Fibroblast of lung (primary cell): ENCODE data around the gene ELMO1. TPM values are rescaled to one million over a fixed set of nuclear protein-coding genes. Genes with fewer than 3 reads are reported as not detected.

Experiments
- DNase-seq, 2 donors: peaks; one replicate each; pipeline versions ENCODE4 v3.0.0 to v3.0.0-alpha.2; 2010; ENCODE audit warnings: low read depth in 2 of 2
- H2AFZ ChIP-seq: 2 replicates; pipeline ENCODE4 v1.5.1; 2012; ENCODE audit warnings: low read length, control low read depth, inconsistent platforms
- H3K27ac ChIP-seq: 2 replicates; pipeline ENCODE4 v1.5.1; 2011; ENCODE audit warnings: low read length, control low read depth; ENCODE audit not compliant: insufficient read depth
- H3K27me3 ChIP-seq: 2 replicates; pipeline ENCODE4 v1.5.1; 2011; ENCODE audit warnings: mild to moderate bottlenecking, low read length; ENCODE audit not compliant: control insufficient read depth, insufficient read depth
- H3K36me3 ChIP-seq: 2 replicates; pipeline ENCODE4 v1.5.1; 2011; ENCODE audit warnings: low read length; ENCODE audit not compliant: control insufficient read depth, insufficient read depth
- H3K4me1 ChIP-seq: 2 replicates; pipeline ENCODE4 v1.5.1; 2011; ENCODE audit warnings: low read length; ENCODE audit not compliant: control insufficient read depth, insufficient read depth; ENCODE audit errors: extremely low read depth
- H3K4me2 ChIP-seq: 2 replicates; pipeline ENCODE4 v1.5.1; 2011; ENCODE audit warnings: low read length, control low read depth; ENCODE audit not compliant: insufficient read depth; ENCODE audit errors: extremely low read depth
- H3K4me3 ChIP-seq, 4 experiments: fragments of 200-600 bp in 1 of 4; sonication (generic) in 1 of 4; replicated peaks in 1 of 4; 2 replicates each; pipeline ENCODE4 v1.5.1; 2011 to 2016; ENCODE audit warnings: low read length in 4 of 4, low read depth in 3 of 4, mild to moderate bottlenecking in 3 of 4, control low read depth in 2 of 4, inconsistent platforms in 1 of 4, mixed read lengths in 1 of 4; ENCODE audit not compliant: insufficient read depth in 1 of 4; ENCODE audit errors: control extremely low read depth in 1 of 4
- H3K79me2 ChIP-seq: 2 replicates; pipeline ENCODE4 v1.5.1; 2012; ENCODE audit warnings: mild to moderate bottlenecking, low read length, inconsistent platforms; ENCODE audit not compliant: control insufficient read depth, insufficient read depth
- H3K9ac ChIP-seq: 2 replicates; pipeline ENCODE4 v1.5.1; 2011; ENCODE audit warnings: mild to moderate bottlenecking, low read length, control low read depth; ENCODE audit not compliant: insufficient read depth
- H3K9me3 ChIP-seq: 2 replicates; pipeline ENCODE4 v1.5.1; 2012; ENCODE audit warnings: low read depth, low read length; ENCODE audit not compliant: control insufficient read depth, insufficient read depth
- H4K20me1 ChIP-seq: 2 replicates; pipeline ENCODE4 v1.5.1; 2011; ENCODE audit warnings: low read length; ENCODE audit not compliant: control insufficient read depth, insufficient read depth; ENCODE audit errors: extremely low read depth
- CTCF ChIP-seq, 2 donors: IDR thresholded peaks in 1 of 2; conservative IDR thresholded peaks in 1 of 2; 1 replicate in 1 of 2; 2 replicates in 1 of 2; pipeline ENCODE4 v1.5.1; 2011 to 2012; ENCODE audit warnings: low read length in 2 of 2, control low read depth in 1 of 2, inconsistent platforms in 1 of 2, low read depth in 1 of 2, mild to moderate bottlenecking in 1 of 2
- EZH2 ChIP-seq: IDR thresholded peaks from 2 replicates; pipeline ENCODE4 v1.5.1; 2012; ENCODE audit warnings: low read length, control low read depth, mild to moderate bottlenecking; ENCODE audit errors: missing control alignments
- polyA plus RNA-seq, 2 donors: library from polyadenylated mRNA; depleted of rRNA in 1 of 2; stranded (reverse) in 1 of 2; unstranded in 1 of 2; fragments of >200 nt; gene quantifications; 2 replicates each; pipeline ENCODE4 v1.2.1, GENCODE V29; 2011 to 2012; ENCODE audit warnings: missing spikeins in 1 of 2
- total RNA-seq: library from RNA; depleted of rRNA; stranded (reverse); fragments of >200 nt; gene quantifications from 2 replicates; pipeline ENCODE4 v1.2.1, GENCODE V29; 2014

The ELMO1 gene
- total and polyA plus RNA-seq, 2 donors (not counting 1 experiment from before 2014, with no cell fraction given), result 0.50 TPM; not detected in 1

- H3K9me3 ChIP-seq, result no peaks in the 10 kb centered on the region
- no peak overlapping the region for H2AFZ ChIP-seq
- H3K4me1 ChIP-seq, result no peaks in the 10 kb centered on the region
- no peaks in the 10 kb centered on the region for H3K79me2 ChIP-seq
- TF ChIP-seq CTCF (conservative IDR thresholded peaks at IDR 0.05 in 1 of 2, IDR thresholded peaks at IDR 0.05 in 1 of 2; ENCODE audit: low read depth in 1 of 2, low read length in 2 of 2) (no peak), EZH2 (no peak)
- H4K20me1 ChIP-seq, result no peaks in the 10 kb centered on the region
- H3K27me3 ChIP-seq, result no peaks in the 10 kb centered on the region
- H3K36me3 ChIP-seq, result no peaks in the 10 kb centered on the region
- no peak overlapping the region for H3K27ac ChIP-seq
- H3K9ac ChIP-seq, result no peak overlapping the region
- no peak overlapping the region for H3K4me3 ChIP-seq
- DNase-seq, result no peak
- H3K4me2 ChIP-seq, result no peak overlapping the region
Measured at GRCh38 chr7:36823353-36823752, 625.3 kb downstream of the ELMO1 start.

GRCh38 chr7:36821617-36822016, 627.0 kb downstream of the ELMO1 start:
- H3K27me3 ChIP-seq, result no peaks in the 10 kb centered on the region
- H4K20me1 ChIP-seq, result no peaks in the 10 kb centered on the region
- no peak overlapping the region for H2AFZ ChIP-seq
- TF ChIP-seq EZH2, result no peak
- no peak for TF ChIP-seq CTCF (conservative IDR thresholded peaks at IDR 0.05 in 1 of 2, IDR thresholded peaks at IDR 0.05 in 1 of 2; ENCODE audit: low read depth in 1 of 2, low read length in 2 of 2)
- no peaks in the 10 kb centered on the region for H3K79me2 ChIP-seq
- no peak overlapping the region for H3K4me2 ChIP-seq
- no peak for DNase-seq
- no peak overlapping the region for H3K4me3 ChIP-seq
- H3K9ac ChIP-seq, result no peak overlapping the region
- H3K27ac ChIP-seq, result no peak overlapping the region
- H3K4me1 ChIP-seq, result no peaks in the 10 kb centered on the region
- no peaks in the 10 kb centered on the region for H3K36me3 ChIP-seq
- H3K9me3 ChIP-seq, result no peaks in the 10 kb centered on the region

- Histone ChIP-seq H3K4me1 (no peaks in the 10 kb centered on the region), H2AFZ (no peak overlapping the region), H3K27ac (no peak overlapping the region), H3K4me3 (no peak overlapping the region), H3K27me3 (no peaks in the 10 kb centered on the region), H3K9me3 (no peaks in the 10 kb centered on the region), H4K20me1 (no peaks in the 10 kb centered on the region), H3K36me3 (no peaks in the 10 kb centered on the region), H3K9ac (no peak overlapping the region), H3K4me2 (no peak overlapping the region), H3K79me2 (no peaks in the 10 kb centered on the region)
- DNase-seq, result peak; percentile 59 to 71
- no peak for TF ChIP-seq CTCF (conservative IDR thresholded peaks at IDR 0.05 in 1 of 2, IDR thresholded peaks at IDR 0.05 in 1 of 2; ENCODE audit: low read depth in 1 of 2, low read length in 2 of 2)
- no peak for TF ChIP-seq EZH2
Measured at GRCh38 chr7:36820527-36821170, 628.0 kb downstream of the ELMO1 start.
